ENCODE measurements around the gene TBL1X. TPM values are rescaled to one million over a fixed set of nuclear protein-coding genes. Genes with fewer than 3 reads are reported as not detected.
"Not testable (repeated sequence)": the region's sequence is repeated elsewhere in the genome, so short reads cannot be mapped to it uniquely, and the experiment has no call there.

Gene TBL1X
- total RNA-seq, 1 experiment from 2014 or later, result 14.6 TPM

- BruUV-seq (replicated peaks), result no TSS peak
- ATAC-seq (no peak), DNase-seq (ENCODE audit: low read depth, low spot score) (no peak)
- no peak overlapping the region for H3K4me3 ChIP-seq (ENCODE audit: low read depth in 2 of 2, low read length in 2 of 2)
- H3K27me3 ChIP-seq (ENCODE audit: control insufficient read depth, insufficient read depth, low read length), result no peaks in the 10 kb centered on the region
- no peaks in the 10 kb centered on the region for H3K36me3 ChIP-seq (ENCODE audit: control insufficient read depth, insufficient read depth, low read length)
- intact Hi-C loops (cut with micrococcal nuclease; ENCODE audit: unreplicated experiment) (no loop called here), in situ Hi-C loops (cut with HindIII; ENCODE audit: low pct_unique_long_range_greater_than_20kb, low sequenced_read_pairs) (no loop called here)
- no peak overlapping the region for H3K27ac ChIP-seq (ENCODE audit: low read length)
- TF ChIP-seq SIN3A (IDR thresholded peaks at IDR 0.05; ENCODE audit: borderline replicate concordance, insufficient read depth, low read depth, low read length), result no peak
- no peak for TF ChIP-seq POLR2AphosphoS5 (IDR thresholded peaks at IDR 0.05; ENCODE audit: low read depth, low read length)
- TF ChIP-seq TCF7L2 (IDR thresholded peaks at IDR 0.05; ENCODE audit: low read depth, low read length), result no peak
- TF ChIP-seq CTCF (IDR thresholded peaks at IDR 0.05), result no peak
- H3K4me1 ChIP-seq (ENCODE audit: control insufficient read depth, insufficient read depth, low read length), result no peaks in the 10 kb centered on the region; the same call in 1 of the 2 replicates
- ChIA-PET CTCF (no interaction called here), POLR2A (no interaction called here)
- H3K9me3 ChIP-seq (ENCODE audit: control insufficient read depth, insufficient read depth, low read depth, low read length), result no peaks in the 10 kb centered on the region
Observed at GRCh38 chrX:9535101-9535500, 70.2 kb downstream of the TBL1X start.

GRCh38 chrX:9536156-9536555, 71.3 kb downstream of the TBL1X start:
- H3K36me3 ChIP-seq (ENCODE audit: control insufficient read depth, insufficient read depth, low read length); DNase-seq (ENCODE audit: low read depth, low spot score); H3K4me3 ChIP-seq (ENCODE audit: low read depth in 2 of 2, low read length in 2 of 2); H3K27ac ChIP-seq (ENCODE audit: low read length); H3K4me1 ChIP-seq (ENCODE audit: control insufficient read depth, insufficient read depth, low read length); BruUV-seq (replicated peaks); CTCF ChIA-PET; in situ Hi-C loops (cut with HindIII; ENCODE audit: low pct_unique_long_range_greater_than_20kb, low sequenced_read_pairs); ATAC-seq; intact Hi-C loops (cut with micrococcal nuclease; ENCODE audit: unreplicated experiment); H3K27me3 ChIP-seq (ENCODE audit: control insufficient read depth, insufficient read depth, low read length); H3K9me3 ChIP-seq (ENCODE audit: control insufficient read depth, insufficient read depth, low read depth, low read length): not testable (repeated sequence)
- POLR2A ChIA-PET, result interaction anchor here (0.6 kb wide), 1 partner anchor 15 kb away, joined by 7 read pairs; no protein-coding TSS in a partner anchor

DNA sequence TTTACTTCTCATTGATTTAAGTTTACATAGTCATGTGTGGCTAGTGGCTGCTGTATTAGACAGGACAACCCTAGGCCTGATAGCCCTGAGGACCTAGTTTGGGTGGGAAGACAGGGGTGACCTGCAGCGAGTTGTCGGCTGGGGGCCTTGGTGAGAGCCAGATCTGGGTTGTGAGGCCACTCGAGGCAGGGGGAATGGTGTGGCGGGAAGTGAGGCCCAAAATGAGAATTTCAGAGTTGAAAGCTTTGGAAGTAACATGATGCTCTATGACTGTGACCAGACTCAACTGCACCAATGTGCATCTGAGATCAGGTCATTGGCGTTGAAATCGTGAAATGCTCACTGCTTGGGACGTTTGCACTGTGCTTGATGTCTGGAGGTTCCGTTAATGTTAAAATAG, 72.9 kb downstream of the TBL1X start:
- no peaks in the 10 kb centered on the region for H3K27me3 ChIP-seq (ENCODE audit: control insufficient read depth, insufficient read depth, low read length)
- H3K36me3 ChIP-seq (ENCODE audit: control insufficient read depth, insufficient read depth, low read length), result no peaks in the 10 kb centered on the region
- DNase-seq (ENCODE audit: low read depth, low spot score) (no peak), ATAC-seq (no peak)
- H3K4me1 ChIP-seq (ENCODE audit: control insufficient read depth, insufficient read depth, low read length), result no peaks in the 10 kb centered on the region
- no peaks in the 10 kb centered on the region for H3K9me3 ChIP-seq (ENCODE audit: control insufficient read depth, insufficient read depth, low read depth, low read length)
- in situ Hi-C loops (cut with HindIII; ENCODE audit: low pct_unique_long_range_greater_than_20kb, low sequenced_read_pairs), result no loop called here
- ChIA-PET CTCF (no interaction called here), POLR2A (no interaction called here)
- intact Hi-C loops (cut with micrococcal nuclease; ENCODE audit: unreplicated experiment), result no loop called here
- no TSS peak for BruUV-seq (replicated peaks)
- H3K27ac ChIP-seq (ENCODE audit: low read length), result no peak overlapping the region
- H3K4me3 ChIP-seq (ENCODE audit: low read depth in 2 of 2, low read length in 2 of 2), result no peak overlapping the region
- TF ChIP-seq SIN3A (IDR thresholded peaks at IDR 0.05; ENCODE audit: borderline replicate concordance, insufficient read depth, low read depth, low read length), result no peak
- no peak for TF ChIP-seq POLR2AphosphoS5 (IDR thresholded peaks at IDR 0.05; ENCODE audit: low read depth, low read length)
- no peak for TF ChIP-seq REST (IDR thresholded peaks at IDR 0.05; ENCODE audit: insufficient read depth in 1 of 2, low read depth in 2 of 2, low read length in 1 of 2)
- TF ChIP-seq TCF7L2 (IDR thresholded peaks at IDR 0.05; ENCODE audit: low read depth, low read length), result no peak
- no peak for TF ChIP-seq CTCF (IDR thresholded peaks at IDR 0.05)
